ENCODE results near the gene SPATS2L. TPM values are rescaled to one million over a fixed set of nuclear protein-coding genes. Genes with fewer than 3 reads are reported as not detected.
A peak's percentile ranks its signal among the peaks of the same experiment; 100 is the strongest.

Gene SPATS2L, protein sequence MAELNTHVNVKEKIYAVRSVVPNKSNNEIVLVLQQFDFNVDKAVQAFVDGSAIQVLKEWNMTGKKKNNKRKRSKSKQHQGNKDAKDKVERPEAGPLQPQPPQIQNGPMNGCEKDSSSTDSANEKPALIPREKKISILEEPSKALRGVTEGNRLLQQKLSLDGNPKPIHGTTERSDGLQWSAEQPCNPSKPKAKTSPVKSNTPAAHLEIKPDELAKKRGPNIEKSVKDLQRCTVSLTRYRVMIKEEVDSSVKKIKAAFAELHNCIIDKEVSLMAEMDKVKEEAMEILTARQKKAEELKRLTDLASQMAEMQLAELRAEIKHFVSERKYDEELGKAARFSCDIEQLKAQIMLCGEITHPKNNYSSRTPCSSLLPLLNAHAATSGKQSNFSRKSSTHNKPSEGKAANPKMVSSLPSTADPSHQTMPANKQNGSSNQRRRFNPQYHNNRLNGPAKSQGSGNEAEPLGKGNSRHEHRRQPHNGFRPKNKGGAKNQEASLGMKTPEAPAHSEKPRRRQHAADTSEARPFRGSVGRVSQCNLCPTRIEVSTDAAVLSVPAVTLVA
- 79.9 TPM for total RNA-seq

DNA sequence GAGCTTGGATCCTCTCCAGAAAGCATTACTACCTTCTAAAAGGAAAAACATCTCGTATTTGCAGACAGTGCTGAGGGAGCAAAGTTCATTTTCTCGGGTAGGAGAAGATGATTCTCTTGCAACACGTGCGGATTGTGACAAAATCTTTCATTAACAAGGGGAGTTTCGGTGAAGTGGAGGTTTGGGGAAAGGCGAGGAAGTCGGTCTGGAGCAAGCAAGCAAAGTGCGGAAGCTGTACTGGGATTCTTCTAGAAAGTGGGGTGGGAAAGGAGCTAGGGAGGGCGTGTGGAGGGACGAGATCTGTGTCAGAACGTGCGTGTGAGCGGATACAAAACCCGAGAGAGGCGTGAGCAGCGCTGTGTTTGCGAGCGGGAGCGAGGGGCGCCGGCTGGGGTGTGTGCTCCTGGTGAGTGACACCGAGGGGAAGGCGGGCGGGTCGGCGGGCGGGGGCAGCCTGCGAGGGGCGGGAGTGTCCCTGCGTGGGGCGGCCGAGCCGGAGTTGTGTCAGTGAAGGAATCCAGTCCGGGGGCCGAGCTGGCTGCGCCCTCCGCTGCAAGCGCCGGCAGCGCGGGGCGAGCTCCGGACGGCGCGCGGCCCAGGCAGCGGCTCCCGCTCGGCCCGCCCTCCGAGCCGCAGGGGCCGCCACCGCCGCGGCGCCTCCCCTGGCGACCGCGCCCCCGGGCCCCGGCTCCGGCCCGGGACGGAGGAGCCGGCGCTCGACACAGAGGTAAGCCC lies at the start of gene SPATS2L:
Gene SPATS2L (plus strand): TSS at position 498 of the 735 bp plus-strand sequence. CDS start 82,552 bp downstream, outside the sequence.
- Histone ChIP-seq H3K4me1 (ENCODE audit: control insufficient read depth in 3 of 3, insufficient read depth in 3 of 3, low read length in 3 of 3) (peaks cover 10 to 23% (median 20%) of the 10 kb centered on the region in 3 donors), H3K36me3 (ENCODE audit: control insufficient read depth in 3 of 3, insufficient read depth in 3 of 3, low read length in 3 of 3) (no peaks in the 10 kb centered on the region), H3K4me3 (ENCODE audit: low read length in 3 of 3) (peak within 1 kb of the TSS; percentile 77 to 90 (median 82)), H3K9ac (ENCODE audit: low read depth in 1 of 3, low read length in 3 of 3) (peak within 1 kb of the TSS; percentile 76 to 86 (median 84)), H3K27me3 (ENCODE audit: control insufficient read depth in 3 of 3, insufficient read depth in 3 of 3, low read length in 3 of 3) (no peaks in the 10 kb centered on the region), H3K9me3 (ENCODE audit: control insufficient read depth in 3 of 3, low read length in 3 of 3) (no peaks in the 10 kb centered on the region), H3K27ac (ENCODE audit: low read depth, low read length) (peak within 1 kb of the TSS; percentile 66)

DNA sequence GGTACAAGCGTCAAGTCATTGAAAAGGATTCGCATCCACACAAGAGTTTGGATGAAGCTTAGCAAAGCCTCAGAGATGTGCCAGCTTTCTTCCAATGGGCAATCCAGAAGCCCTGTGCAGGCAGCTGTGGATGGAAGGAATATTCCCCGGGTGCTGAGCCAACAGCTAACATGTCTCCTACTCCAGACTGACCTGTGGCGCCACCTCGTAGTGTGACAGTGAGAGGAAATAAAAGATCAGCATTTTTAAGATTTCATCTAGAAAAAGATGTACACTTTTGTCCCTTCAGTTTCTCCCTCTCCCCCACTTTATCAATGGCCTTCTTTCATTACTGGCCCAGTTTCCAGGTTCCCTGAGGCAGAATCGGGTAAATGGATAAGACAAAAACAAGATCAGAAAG lies 48.9 kb upstream of the SPATS2L start:
- H3K36me3 ChIP-seq (ENCODE audit: control insufficient read depth in 3 of 3, insufficient read depth in 3 of 3, low read length in 3 of 3) = no peaks in the 10 kb centered on the region
- H3K4me3 ChIP-seq (ENCODE audit: low read length in 3 of 3) = no peak overlapping the region
- no peak overlapping the region for H3K27ac ChIP-seq (ENCODE audit: low read depth, low read length)
- H3K9me3 ChIP-seq (ENCODE audit: control insufficient read depth in 3 of 3, low read length in 3 of 3) = no peaks in the 10 kb centered on the region
- H3K9ac ChIP-seq (ENCODE audit: low read depth in 1 of 3, low read length in 3 of 3) = no peak overlapping the region
- no peaks in the 10 kb centered on the region for H3K27me3 ChIP-seq (ENCODE audit: control insufficient read depth in 3 of 3, insufficient read depth in 3 of 3, low read length in 3 of 3)
- peaks cover 11 to 14% (median 12%) of the 10 kb centered on the region in 3 donors for H3K4me1 ChIP-seq (ENCODE audit: control insufficient read depth in 3 of 3, insufficient read depth in 3 of 3, low read length in 3 of 3)

DNA sequence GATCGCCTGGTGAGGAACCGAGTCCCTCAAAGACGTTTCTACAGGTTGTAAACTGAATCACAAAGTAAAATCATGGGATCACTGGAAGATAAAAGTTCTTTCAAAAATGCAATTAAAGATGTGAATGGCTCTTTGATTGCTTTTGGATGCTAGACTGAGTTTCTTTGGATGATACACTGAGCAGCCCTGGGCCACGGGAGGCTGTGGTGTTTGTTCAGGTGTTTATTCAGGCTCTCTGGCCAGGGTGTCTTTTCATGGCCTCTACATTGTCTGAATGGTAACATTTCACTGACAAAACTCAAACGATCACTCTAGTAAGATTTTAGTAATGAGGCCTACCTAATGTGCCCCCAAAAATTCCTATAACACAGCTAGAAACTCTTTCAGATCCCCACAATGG lies 48.4 kb upstream of the SPATS2L start:
- Histone ChIP-seq H3K9ac (ENCODE audit: low read depth in 1 of 3, low read length in 3 of 3) (no peak overlapping the region), H3K9me3 (ENCODE audit: control insufficient read depth in 3 of 3, low read length in 3 of 3) (no peaks in the 10 kb centered on the region), H3K4me3 (ENCODE audit: low read length in 3 of 3) (no peak overlapping the region), H3K27me3 (ENCODE audit: control insufficient read depth in 3 of 3, insufficient read depth in 3 of 3, low read length in 3 of 3) (no peaks in the 10 kb centered on the region), H3K4me1 (ENCODE audit: control insufficient read depth in 3 of 3, insufficient read depth in 3 of 3, low read length in 3 of 3) (peaks cover 8 to 12% (median 11%) of the 10 kb centered on the region in 3 donors), H3K27ac (ENCODE audit: low read depth, low read length) (no peak overlapping the region), H3K36me3 (ENCODE audit: control insufficient read depth in 3 of 3, insufficient read depth in 3 of 3, low read length in 3 of 3) (no peaks in the 10 kb centered on the region)

DNA sequence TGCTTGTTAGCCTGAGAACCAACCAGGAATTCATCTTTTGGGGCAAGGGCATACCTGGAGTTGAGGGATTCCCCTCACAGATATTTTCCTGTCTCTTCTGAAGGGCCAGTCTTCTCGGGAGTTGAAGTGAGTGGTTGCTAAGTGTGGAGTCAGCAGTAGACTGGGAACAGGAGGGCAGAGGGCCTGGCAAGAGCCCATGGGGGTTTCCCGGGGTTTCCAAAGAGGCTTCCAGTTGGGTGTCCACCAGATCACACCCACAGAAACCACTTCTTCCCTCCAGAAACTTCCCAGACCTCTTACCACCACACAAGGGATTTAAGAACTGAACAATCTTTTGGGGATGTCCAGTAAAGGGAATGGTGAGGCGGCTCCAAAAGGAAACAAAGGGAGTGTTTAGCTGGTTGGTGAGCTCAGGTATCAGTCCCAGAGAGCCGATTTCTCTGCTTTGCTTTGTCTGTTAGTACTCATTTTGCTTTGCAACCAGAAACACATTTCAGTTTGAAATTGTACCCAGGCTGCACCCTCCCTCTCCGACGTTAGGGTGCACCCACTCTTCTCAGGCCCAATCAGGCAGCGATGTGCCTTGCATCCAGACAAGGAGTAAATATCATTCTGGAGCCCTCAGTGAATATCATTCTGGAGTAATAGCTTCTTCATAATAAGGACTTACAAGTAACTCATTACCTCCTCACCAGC lies 47.5 kb upstream of the SPATS2L start:
- Histone ChIP-seq H3K9ac (ENCODE audit: low read depth in 1 of 3, low read length in 3 of 3) (no peak overlapping the region), H3K36me3 (ENCODE audit: control insufficient read depth in 3 of 3, insufficient read depth in 3 of 3, low read length in 3 of 3) (no peaks in the 10 kb centered on the region), H3K9me3 (ENCODE audit: control insufficient read depth in 3 of 3, low read length in 3 of 3) (no peaks in the 10 kb centered on the region), H3K27ac (ENCODE audit: low read depth, low read length) (no peak overlapping the region), H3K4me3 (ENCODE audit: low read length in 3 of 3) (no peak overlapping the region), H3K27me3 (ENCODE audit: control insufficient read depth in 3 of 3, insufficient read depth in 3 of 3, low read length in 3 of 3) (no peaks in the 10 kb centered on the region), H3K4me1 (ENCODE audit: control insufficient read depth in 3 of 3, insufficient read depth in 3 of 3, low read length in 3 of 3) (peaks cover 2 to 9% (median 5%) of the 10 kb centered on the region in 3 donors)

DNA sequence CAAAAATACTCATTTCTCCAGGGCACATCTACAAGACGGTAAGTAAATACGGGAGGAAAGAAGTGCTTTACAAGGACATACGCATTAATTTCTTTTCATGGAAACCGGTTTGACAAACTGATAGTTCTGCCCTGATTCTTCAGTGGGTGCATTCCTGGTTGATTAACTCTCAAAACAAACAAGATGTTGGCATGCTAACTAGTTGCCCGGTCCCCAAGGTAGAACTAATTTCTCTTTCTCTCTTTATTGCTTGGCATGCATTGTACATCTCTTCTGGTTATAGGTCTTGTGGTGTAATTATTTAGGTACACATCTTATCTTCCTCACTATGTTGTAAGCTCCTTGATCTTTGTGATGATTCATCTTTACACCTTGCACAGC lies 46.9 kb upstream of the SPATS2L start:
- Histone ChIP-seq H3K9ac (ENCODE audit: low read depth in 1 of 3, low read length in 3 of 3) (no peak overlapping the region), H3K27ac (ENCODE audit: low read depth, low read length) (no peak overlapping the region), H3K4me1 (ENCODE audit: control insufficient read depth in 3 of 3, insufficient read depth in 3 of 3, low read length in 3 of 3) (peaks cover 2 to 9% (median 5%) of the 10 kb centered on the region in 3 donors), H3K27me3 (ENCODE audit: control insufficient read depth in 3 of 3, insufficient read depth in 3 of 3, low read length in 3 of 3) (no peaks in the 10 kb centered on the region), H3K4me3 (ENCODE audit: low read length in 3 of 3) (no peak overlapping the region), H3K36me3 (ENCODE audit: control insufficient read depth in 3 of 3, insufficient read depth in 3 of 3, low read length in 3 of 3) (no peaks in the 10 kb centered on the region), H3K9me3 (ENCODE audit: control insufficient read depth in 3 of 3, low read length in 3 of 3) (no peaks in the 10 kb centered on the region)

DNA sequence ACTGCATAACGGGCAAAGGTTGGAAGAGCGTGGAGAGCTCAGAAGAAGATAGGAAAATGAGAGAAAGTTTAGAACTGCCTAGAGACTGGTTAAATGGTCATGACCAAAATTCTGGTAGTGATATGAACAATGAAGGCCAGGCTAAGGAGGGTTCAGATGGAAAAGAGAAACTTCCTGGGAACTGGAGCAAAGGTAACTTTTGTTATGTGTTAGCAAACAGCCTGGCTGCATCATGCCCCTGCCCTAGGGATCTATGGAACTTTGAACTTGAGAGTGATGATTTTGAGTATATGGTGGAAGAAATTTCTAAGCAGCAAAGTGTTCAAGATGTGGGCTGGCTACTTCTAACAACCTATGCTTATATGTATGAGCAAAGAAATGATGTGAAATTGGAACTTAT lies 44.4 kb upstream of the SPATS2L start:
- no peaks in the 10 kb centered on the region for H3K9me3 ChIP-seq (ENCODE audit: control insufficient read depth in 3 of 3, low read length in 3 of 3)
- no peak overlapping the region for H3K4me3 ChIP-seq (ENCODE audit: low read length in 3 of 3)
- H3K4me1 ChIP-seq (ENCODE audit: control insufficient read depth in 3 of 3, insufficient read depth in 3 of 3, low read length in 3 of 3) = no peaks in the 10 kb centered on the region
- H3K9ac ChIP-seq (ENCODE audit: low read depth in 1 of 3, low read length in 3 of 3) = no peak overlapping the region
- no peaks in the 10 kb centered on the region for H3K27me3 ChIP-seq (ENCODE audit: control insufficient read depth in 3 of 3, insufficient read depth in 3 of 3, low read length in 3 of 3)
- no peaks in the 10 kb centered on the region for H3K36me3 ChIP-seq (ENCODE audit: control insufficient read depth in 3 of 3, insufficient read depth in 3 of 3, low read length in 3 of 3)
- H3K27ac ChIP-seq (ENCODE audit: low read depth, low read length) = no peak overlapping the region

DNA sequence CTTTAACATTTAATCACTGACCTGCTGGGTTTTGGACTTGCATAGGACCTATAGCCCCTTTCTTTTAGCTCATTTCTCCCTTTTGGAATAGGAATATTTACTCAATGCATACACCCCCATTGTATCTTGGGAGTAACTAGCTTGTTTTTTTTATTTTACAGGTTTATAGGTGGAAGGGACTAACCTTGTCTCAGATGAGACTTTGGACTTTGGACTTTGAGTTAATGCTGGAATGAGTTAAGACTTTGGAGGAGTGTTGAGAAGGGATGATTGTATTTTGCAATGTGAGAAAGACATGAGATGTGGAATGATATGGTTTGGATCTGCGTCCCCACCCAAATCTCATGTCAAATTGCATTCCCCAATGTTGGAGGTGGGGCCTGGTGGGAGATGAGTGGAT lies 43.2 kb upstream of the SPATS2L start:
- Histone ChIP-seq H3K27me3 (ENCODE audit: control insufficient read depth in 3 of 3, insufficient read depth in 3 of 3, low read length in 3 of 3) (no peaks in the 10 kb centered on the region), H3K4me1 (ENCODE audit: control insufficient read depth in 3 of 3, insufficient read depth in 3 of 3, low read length in 3 of 3) (no peaks in the 10 kb centered on the region), H3K27ac (ENCODE audit: low read depth, low read length) (no peak overlapping the region), H3K9ac (ENCODE audit: low read depth in 1 of 3, low read length in 3 of 3) (no peak overlapping the region), H3K9me3 (ENCODE audit: control insufficient read depth in 3 of 3, low read length in 3 of 3) (no peaks in the 10 kb centered on the region), H3K36me3 (ENCODE audit: control insufficient read depth in 3 of 3, insufficient read depth in 3 of 3, low read length in 3 of 3) (no peaks in the 10 kb centered on the region), H3K4me3 (ENCODE audit: low read length in 3 of 3) (no peak overlapping the region)

DNA sequence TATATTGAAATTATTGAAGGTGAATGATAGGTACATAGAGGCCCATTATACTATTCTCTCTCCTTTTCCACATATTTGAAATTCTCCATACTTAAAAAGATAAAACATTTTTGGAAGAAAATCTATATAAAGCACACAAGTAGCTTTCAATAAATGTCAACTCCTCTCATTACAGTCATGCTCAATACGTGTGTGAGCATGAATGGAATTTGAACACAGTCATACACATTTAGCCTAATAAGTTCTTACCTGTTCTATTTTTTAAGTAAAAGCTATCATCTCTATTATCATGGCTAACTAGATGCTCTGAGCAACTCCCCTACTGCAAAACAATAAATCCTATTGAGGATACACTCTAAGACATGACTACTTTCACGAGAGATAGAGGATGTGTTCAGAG lies 41.9 kb upstream of the SPATS2L start:
- Histone ChIP-seq H3K9me3 (ENCODE audit: control insufficient read depth in 3 of 3, low read length in 3 of 3) (no peaks in the 10 kb centered on the region), H3K9ac (ENCODE audit: low read depth in 1 of 3, low read length in 3 of 3) (no peak overlapping the region), H3K27me3 (ENCODE audit: control insufficient read depth in 3 of 3, insufficient read depth in 3 of 3, low read length in 3 of 3) (no peaks in the 10 kb centered on the region), H3K36me3 (ENCODE audit: control insufficient read depth in 3 of 3, insufficient read depth in 3 of 3, low read length in 3 of 3) (no peaks in the 10 kb centered on the region), H3K4me1 (ENCODE audit: control insufficient read depth in 3 of 3, insufficient read depth in 3 of 3, low read length in 3 of 3) (no peaks in the 10 kb centered on the region), H3K4me3 (ENCODE audit: low read length in 3 of 3) (no peak overlapping the region), H3K27ac (ENCODE audit: low read depth, low read length) (no peak overlapping the region)

DNA sequence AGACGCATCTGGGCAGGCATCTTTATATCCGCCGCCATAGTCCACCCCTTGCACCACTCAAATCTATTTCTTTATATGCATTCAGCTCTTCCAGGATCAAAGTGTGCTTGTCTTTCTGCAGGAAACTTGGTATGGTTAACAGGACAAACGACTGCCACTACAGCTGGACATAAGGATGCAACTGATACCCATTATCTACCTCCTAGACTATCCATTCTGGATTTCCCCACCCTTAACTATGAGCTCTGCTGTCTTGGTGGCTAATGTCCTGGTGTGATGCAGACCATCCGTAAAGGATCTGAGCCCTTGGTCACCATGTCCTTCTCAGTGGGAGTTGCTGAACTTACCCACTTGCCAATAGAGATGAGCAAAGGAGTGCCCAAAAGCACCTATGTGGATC lies 40.1 kb upstream of the SPATS2L start:
- Histone ChIP-seq H3K4me1 (ENCODE audit: control insufficient read depth in 3 of 3, insufficient read depth in 3 of 3, low read length in 3 of 3) (no peaks in the 10 kb centered on the region), H3K27ac (ENCODE audit: low read depth, low read length) (no peak overlapping the region), H3K4me3 (ENCODE audit: low read length in 3 of 3) (no peak overlapping the region), H3K36me3 (ENCODE audit: control insufficient read depth in 3 of 3, insufficient read depth in 3 of 3, low read length in 3 of 3) (no peaks in the 10 kb centered on the region), H3K9me3 (ENCODE audit: control insufficient read depth in 3 of 3, low read length in 3 of 3) (no peaks in the 10 kb centered on the region), H3K27me3 (ENCODE audit: control insufficient read depth in 3 of 3, insufficient read depth in 3 of 3, low read length in 3 of 3) (no peaks in the 10 kb centered on the region), H3K9ac (ENCODE audit: low read depth in 1 of 3, low read length in 3 of 3) (no peak overlapping the region)

All from skeletal muscle tissue (tissue), 4 donors.